ENCODE results near the gene KRTAP2-2.

DNA sequence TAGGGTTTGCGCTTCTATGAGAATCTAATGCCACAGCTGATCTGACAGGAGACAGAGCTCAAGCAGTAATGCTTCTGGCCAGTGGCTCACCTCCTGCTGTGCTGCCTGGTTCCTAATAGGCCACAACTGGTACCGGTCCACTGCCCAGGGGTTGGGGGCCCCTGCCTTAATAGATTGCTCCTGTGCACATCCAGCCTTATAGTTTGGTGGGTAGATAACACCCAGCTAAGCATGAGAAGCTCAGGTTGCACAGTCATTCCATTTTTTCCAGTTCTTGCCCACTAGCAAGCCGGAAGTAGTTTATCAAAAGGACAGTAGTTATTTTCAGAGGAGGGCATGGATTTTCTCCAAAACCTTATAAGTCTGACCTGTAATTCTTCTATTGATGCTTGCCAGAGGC is 35.6 kb downstream of the KRTAP2-2 start:
- TF ChIP-seq RAD21 (IDR thresholded peaks at IDR 0.05 in 1 of 2, conservative IDR thresholded peaks at IDR 0.05 in 1 of 2; ENCODE audit: low read depth in 2 of 2, low read length in 2 of 2), result no peak
- no peak for TF ChIP-seq RFX5 (IDR thresholded peaks at IDR 0.05; ENCODE audit: borderline replicate concordance, low read depth, low read length)
- no peak for TF ChIP-seq RBBP5 (IDR thresholded peaks at IDR 0.05; ENCODE audit: borderline replicate concordance, low read depth, low read length)
- no peak for TF ChIP-seq CEBPB (IDR thresholded peaks at IDR 0.05; ENCODE audit: low read depth, low read length)
- TF ChIP-seq EGR1 (IDR thresholded peaks at IDR 0.05; ENCODE audit: borderline replicate concordance, low read depth, low read length), result no peak
- TF ChIP-seq, protein P1, sequence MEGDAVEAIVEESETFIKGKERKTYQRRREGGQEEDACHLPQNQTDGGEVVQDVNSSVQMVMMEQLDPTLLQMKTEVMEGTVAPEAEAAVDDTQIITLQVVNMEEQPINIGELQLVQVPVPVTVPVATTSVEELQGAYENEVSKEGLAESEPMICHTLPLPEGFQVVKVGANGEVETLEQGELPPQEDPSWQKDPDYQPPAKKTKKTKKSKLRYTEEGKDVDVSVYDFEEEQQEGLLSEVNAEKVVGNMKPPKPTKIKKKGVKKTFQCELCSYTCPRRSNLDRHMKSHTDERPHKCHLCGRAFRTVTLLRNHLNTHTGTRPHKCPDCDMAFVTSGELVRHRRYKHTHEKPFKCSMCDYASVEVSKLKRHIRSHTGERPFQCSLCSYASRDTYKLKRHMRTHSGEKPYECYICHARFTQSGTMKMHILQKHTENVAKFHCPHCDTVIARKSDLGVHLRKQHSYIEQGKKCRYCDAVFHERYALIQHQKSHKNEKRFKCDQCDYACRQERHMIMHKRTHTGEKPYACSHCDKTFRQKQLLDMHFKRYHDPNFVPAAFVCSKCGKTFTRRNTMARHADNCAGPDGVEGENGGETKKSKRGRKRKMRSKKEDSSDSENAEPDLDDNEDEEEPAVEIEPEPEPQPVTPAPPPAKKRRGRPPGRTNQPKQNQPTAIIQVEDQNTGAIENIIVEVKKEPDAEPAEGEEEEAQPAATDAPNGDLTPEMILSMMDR (IDR thresholded peaks at IDR 0.05; ENCODE audit: control extremely low read depth in 1 of 3, insufficient read depth in 1 of 3, low read depth in 1 of 3, low read length in 3 of 3), result no peak
- TF ChIP-seq POLR2AphosphoS5 (IDR thresholded peaks at IDR 0.05; ENCODE audit: low read depth, low read length), result no peak
- no peak for TF ChIP-seq POLR2A (IDR thresholded peaks at IDR 0.05; ENCODE audit: control extremely low read depth in 1 of 2, low read depth in 2 of 2, low read length in 2 of 2)
- no peak for TF ChIP-seq HDAC2 (IDR thresholded peaks at IDR 0.05; ENCODE audit: borderline replicate concordance in 1 of 2, low read depth in 2 of 2, low read length in 2 of 2)
- no peak for TF ChIP-seq SIX5 (IDR thresholded peaks at IDR 0.05; ENCODE audit: low read depth, low read length)
- TF ChIP-seq ZNF274 (IDR thresholded peaks at IDR 0.05; ENCODE audit: borderline replicate concordance, extremely low read depth, low read length), result no peak

All from H1 (cell line).